CD14-positive monocyte (primary cell): ENCODE measurements around the gene NACA2. TPM values are rescaled to one million over a fixed set of nuclear protein-coding genes. Genes with fewer than 3 reads are reported as not detected.

ENCODE experiments used
- DNase-seq, 3 donors: peaks; one replicate each; pipeline ENCODE4 v3.0.0-alpha.2; 2011 to 2022
- H2AFZ ChIP-seq: 2 replicates; pipeline ENCODE4 v1.6.0; 2012; ENCODE audit warnings: mild to moderate bottlenecking, low read depth, low read length, inconsistent platforms; ENCODE audit not compliant: insufficient read depth, poor library complexity, severe bottlenecking
- H3K27ac ChIP-seq, 2 donors: 1 replicate in 1 of 2; 2 replicates in 1 of 2; pipeline ENCODE4 v1.5.1; 2012 to 2013; ENCODE audit warnings: low read length in 2 of 2, control low read depth in 1 of 2, inconsistent platforms in 1 of 2, low read depth in 1 of 2, mild to moderate bottlenecking in 1 of 2
- H3K27me3 ChIP-seq, 2 donors: one replicate each; pipeline versions ENCODE4 v1.6.0 to v1.6.1; 2011 to 2013; ENCODE audit warnings: low read length in 2 of 2; ENCODE audit not compliant: control insufficient read depth in 2 of 2, insufficient read depth in 2 of 2
- H3K36me3 ChIP-seq, 2 donors: replicated peaks in 1 of 2; 1 replicate in 1 of 2; 2 replicates in 1 of 2; pipeline versions ENCODE4 v1.5.1 to v1.6.1; 2012 to 2013; ENCODE audit warnings: low read length in 2 of 2, control low read depth in 1 of 2, inconsistent platforms in 1 of 2, mild to moderate bottlenecking in 1 of 2; ENCODE audit not compliant: insufficient read depth in 2 of 2, control insufficient read depth in 1 of 2
- H3K4me1 ChIP-seq, 2 donors: 1 replicate in 1 of 2; 2 replicates in 1 of 2; pipeline versions ENCODE4 v1.5.1 to v1.6.1; 2012 to 2013; ENCODE audit warnings: low read length in 2 of 2, control low read depth in 1 of 2, inconsistent platforms in 1 of 2, mild to moderate bottlenecking in 1 of 2, moderate library complexity in 1 of 2; ENCODE audit not compliant: insufficient read depth in 2 of 2, control insufficient read depth in 1 of 2
- H3K4me2 ChIP-seq: replicated peaks from 2 replicates; pipeline ENCODE3; 2012; ENCODE audit warnings: low read length, moderate library complexity, mild to moderate bottlenecking; ENCODE audit not compliant: poor library complexity, severe bottlenecking; ENCODE audit errors: extremely low read depth
- H3K4me3 ChIP-seq, 3 experiments: fragments of 200-600 bp in 1 of 3; sonication (generic) in 1 of 3; replicated peaks in 1 of 3; 1 replicate in 2 of 3; 2 replicates in 1 of 3; pipeline ENCODE4 v1.5.1; 2011 to 2013; ENCODE audit warnings: low read length in 3 of 3, mild to moderate bottlenecking in 3 of 3, control low read depth in 2 of 3, low read depth in 2 of 3, inconsistent platforms in 1 of 3, moderate library complexity in 1 of 3
- H3K79me2 ChIP-seq: 2 replicates; pipeline ENCODE4 v1.6.0; 2012; ENCODE audit warnings: mild to moderate bottlenecking, control low read depth, inconsistent platforms, low read length, moderate library complexity; ENCODE audit not compliant: insufficient read depth
- H3K9ac ChIP-seq: 2 replicates; pipeline ENCODE4 v1.6.0; 2017; ENCODE audit warnings: low read length, mild to moderate bottlenecking; ENCODE audit not compliant: insufficient read depth, poor library complexity, severe bottlenecking
- H3K9me3 ChIP-seq, 2 donors: replicated peaks in 1 of 2; 1 replicate in 1 of 2; 2 replicates in 1 of 2; pipeline versions ENCODE4 v1.5.1 to v1.6.1; 2012 to 2013; ENCODE audit warnings: low read length in 2 of 2, control low read depth in 1 of 2; ENCODE audit not compliant: control insufficient read depth in 1 of 2, insufficient read depth in 1 of 2
- H4K20me1 ChIP-seq: 2 replicates; pipeline ENCODE4 v1.6.0; 2012; ENCODE audit warnings: mild to moderate bottlenecking, low read length, control low read depth, moderate library complexity; ENCODE audit not compliant: insufficient read depth
- H3K27ac Mint-ChIP-seq, 7 donors: one replicate each; pipeline ENCODE4 v1.8.0; 2020; ENCODE audit warnings: mild to moderate bottlenecking in 7 of 7, mixed read lengths in 7 of 7, moderate library complexity in 6 of 7, inconsistent platforms in 2 of 7
- H3K27me3 Mint-ChIP-seq, 3 donors: one replicate each; pipeline ENCODE4 v1.8.0; 2021 to 2022; ENCODE audit warnings: low read depth in 3 of 3, mild to moderate bottlenecking in 3 of 3, mixed read lengths in 3 of 3, moderate library complexity in 3 of 3, inconsistent platforms in 1 of 3
- H3K36me3 Mint-ChIP-seq, 2 donors: one replicate each; pipeline ENCODE4 v1.8.0; 2020; ENCODE audit warnings: mixed read lengths in 2 of 2, inconsistent platforms in 1 of 2, mild to moderate bottlenecking in 1 of 2
- H3K4me1 Mint-ChIP-seq: one replicate; pipeline ENCODE4 v1.8.0; 2020; ENCODE audit warnings: mild to moderate bottlenecking, mixed read lengths
- H3K4me3 Mint-ChIP-seq, 2 donors: one replicate each; pipeline ENCODE4 v1.8.0; 2020; ENCODE audit warnings: mild to moderate bottlenecking in 2 of 2, mixed read lengths in 2 of 2, moderate library complexity in 1 of 2
- H3K9me3 Mint-ChIP-seq, 7 donors: one replicate each; pipeline ENCODE4 v1.8.0; 2020 to 2022; ENCODE audit warnings: mixed read lengths in 7 of 7, mild to moderate bottlenecking in 6 of 7, moderate library complexity in 6 of 7, inconsistent platforms in 2 of 7
- CTCF ChIP-seq: fragments of 200-600 bp; IDR thresholded peaks from one replicate; pipeline ENCODE4 v1.8.0; 2022; ENCODE audit warnings: antibody characterized with exemption, mild to moderate bottlenecking
- WGBS: methylation state at CpG from one replicate; pipeline ENCODE4 v1.1.5; 2013; ENCODE audit warnings: missing lambda C conversion rate; ENCODE audit not compliant: insufficient coverage; 5-methylcytosine and 5-hydroxymethylcytosine counted together
- intact Hi-C, 2 donors: fragments of 100-400 bp; cut with micrococcal nuclease; formaldehyde crosslinking; loops; one replicate each; pipeline versions ENCODE4 v1.15.0 to v1.15.1; 2023
- polyA plus RNA-seq, 3 donors: library from polyadenylated mRNA; depleted of rRNA in 1 of 3; unstranded in 2 of 3; stranded (reverse) in 1 of 3; fragments of 300-500 nt in 2 of 3; fragments of >200 nt in 1 of 3; fragmentation: Illumina TruSeq in 2 of 3; gene quantifications; 1 replicate in 2 of 3; 2 replicates in 1 of 3; pipeline ENCODE4 v1.2.3, GENCODE V29; 2012 to 2021

NACA2 gene
- polyA plus RNA-seq, 3 donors: not detected

GRCh38 chr17:61638087-61638486, 47.1 kb upstream of the NACA2 start:
- Mint-ChIP-seq H3K4me1 (no peaks in the 10 kb centered on the region), H3K27ac (no peak overlapping the region), H3K36me3 (no peaks in the 10 kb centered on the region), H3K4me3 (no peak overlapping the region), H3K27me3 (peaks cover 0 to 6% (median 2%) of the 10 kb centered on the region in 3 donors), H3K9me3 (peaks cover 0 to 4% (median 3%) of the 10 kb centered on the region in 7 donors)
- Histone ChIP-seq H3K4me1 (no peaks in the 10 kb centered on the region), H4K20me1 (no peaks in the 10 kb centered on the region), H3K27ac (no peak overlapping the region), H2AFZ (no peak overlapping the region), H3K4me2 (no peak overlapping the region), H3K9ac (no peak overlapping the region), H3K27me3 (no peaks in the 10 kb centered on the region), H3K9me3 (no peaks in the 10 kb centered on the region), H3K79me2 (no peaks in the 10 kb centered on the region), H3K4me3 (no peak overlapping the region), H3K36me3 (no peaks in the 10 kb centered on the region)
- intact Hi-C loops: loop anchor here (5.0 kb wide), 1 partner anchor 199 kb away; no protein-coding TSS in a partner anchor
- DNase-seq: no peak
- no CpG with 5 or more reads among the region's 1 CpG for WGBS
- TF ChIP-seq CTCF: no peak

GRCh38 chr17:61635913-61636432, 45.0 kb upstream of the NACA2 start:
- Histone ChIP-seq H3K4me1 (no peaks in the 10 kb centered on the region), H3K9ac (no peak overlapping the region), H3K4me2 (no peak overlapping the region), H3K9me3 (no peaks in the 10 kb centered on the region), H3K79me2 (no peaks in the 10 kb centered on the region), H3K27me3 (no peaks in the 10 kb centered on the region), H3K4me3 (no peak overlapping the region), H3K36me3 (no peaks in the 10 kb centered on the region), H2AFZ (no peak overlapping the region), H4K20me1 (no peaks in the 10 kb centered on the region), H3K27ac (no peak overlapping the region)
- Mint-ChIP-seq H3K27ac (no peak overlapping the region), H3K9me3 (peaks cover 0 to 4% (median 3%) of the 10 kb centered on the region in 7 donors), H3K4me3 (no peak overlapping the region), H3K4me1 (no peaks in the 10 kb centered on the region), H3K27me3 (peaks cover 0 to 6% (median 2%) of the 10 kb centered on the region in 3 donors), H3K36me3 (no peaks in the 10 kb centered on the region)
- 17% methylated on average over 1 of the region's 3 CpGs for WGBS
- peak; percentile 23 to 42 (median 30) for DNase-seq
- intact Hi-C loops: loop anchor here (5.0 kb wide), 1 partner anchor 201 kb away; no protein-coding TSS in a partner anchor
- TF ChIP-seq CTCF: peak; percentile 75
